Measurements from ENCODE around the gene SLC2A5. TPM values are rescaled to one million over a fixed set of nuclear protein-coding genes. Genes with fewer than 3 reads are reported as not detected.

SLC2A5 gene
- total and polyA plus RNA-seq, 2 of the 4 experiments (the other 2 are of a cell fraction), result 0.03 to 0.18 TPM

- Histone ChIP-seq H3K18ac (ENCODE audit: low read depth, low read length) (no peak overlapping the region), H3K27ac (ENCODE audit: insufficient read depth, low read length) (no peak overlapping the region), H4K5ac (ENCODE audit: low read depth, low read length) (no peak overlapping the region), H4K8ac (ENCODE audit: low read depth in 2 of 2, low read length in 2 of 2) (no peak overlapping the region), H4K91ac (ENCODE audit: insufficient read depth, low read depth, low read length) (no peak overlapping the region), H2AFZ (replicated peaks; ENCODE audit: low read length, poor library complexity) (no peak overlapping the region), H3K4me3 (ENCODE audit: insufficient read depth, low read depth, low read length) (no peak overlapping the region), H2BK120ac (ENCODE audit: low read depth, low read length) (no peak overlapping the region), H3K9me3 (ENCODE audit: control insufficient read depth, insufficient read depth, low read length) (peaks cover 9% of the 10 kb centered on the region), H3K14ac (replicated peaks; ENCODE audit: low read depth, low read length) (no peak overlapping the region), H3K23ac (ENCODE audit: low read depth, low read length) (no peak overlapping the region), H2AK9ac (replicated peaks; ENCODE audit: low read depth, low read length, poor library complexity) (no peak overlapping the region), H2BK20ac (ENCODE audit: low read depth, low read length) (no peak overlapping the region), H3K79me1 (ENCODE audit: low read depth in 1 of 2, low read length in 2 of 2) (no peaks in the 10 kb centered on the region), H2BK15ac (ENCODE audit: low read depth, low read length) (no peak overlapping the region), H3K9ac (ENCODE audit: low read depth, low read length) (no peak overlapping the region), H3K9me1 (ENCODE audit: insufficient read depth, low read length) (no peaks in the 10 kb centered on the region), H3K36me3 (ENCODE audit: control insufficient read depth, insufficient read depth, low read length) (no peaks in the 10 kb centered on the region), H3K27me3 (ENCODE audit: control insufficient read depth, insufficient read depth, low read length) (peaks cover 8% of the 10 kb centered on the region), H4K20me1 (ENCODE audit: insufficient read depth, low read length) (no peaks in the 10 kb centered on the region), H2AK5ac (ENCODE audit: low read depth, low read length) (no peak overlapping the region), H2BK5ac (ENCODE audit: low read depth, low read length, poor library complexity, severe bottlenecking) (no peak overlapping the region), H3K4me1 (ENCODE audit: control insufficient read depth, insufficient read depth, low read length) (peaks cover 9% of the 10 kb centered on the region; the same call in 1 of the 2 replicates), H3K4me2 (ENCODE audit: low read depth, low read length) (no peak overlapping the region), H3K4ac (ENCODE audit: low read depth, low read length) (no peak overlapping the region), H3K56ac (ENCODE audit: extremely low read depth, insufficient read depth, low read length) (no peak overlapping the region)
- WGBS, 2 experiments (ENCODE audit: extremely low coverage in 2 of 2, insufficient read length in 1 of 2), result no CpG with 5 or more reads among the region's 4 CpGs
- ChIA-PET POLR2A (ENCODE audit: unreplicated experiment) (no interaction called here), CTCF (no interaction called here)
- intact Hi-C loops (cut with micrococcal nuclease), result no loop called here
- in situ Hi-C loops (cut with MboI; ENCODE audit: low sequenced_read_pairs), result no loop called here
- no peak for ATAC-seq (ENCODE audit: low read depth)
- TF ChIP-seq RAD21 (IDR thresholded peaks at IDR 0.05; ENCODE audit: low read length), result no peak
- TF ChIP-seq NFE2L2 (IDR thresholded peaks at IDR 0.05; ENCODE audit: low read depth, low read length), result no peak
- TF ChIP-seq BHLHE40 (IDR thresholded peaks at IDR 0.05; ENCODE audit: low read depth, low read length), result no peak
- TF ChIP-seq MAFK (IDR thresholded peaks at IDR 0.05; ENCODE audit: low read depth, low read length), result no peak
- TF ChIP-seq RCOR1 (IDR thresholded peaks at IDR 0.05; ENCODE audit: insufficient replicate concordance, low read length), result no peak
- TF ChIP-seq SMC3 (IDR thresholded peaks at IDR 0.05; ENCODE audit: low read depth, low read length), result no peak
- no peak for TF ChIP-seq FOS (IDR thresholded peaks at IDR 0.05; ENCODE audit: low read depth, low read length)
- dilution Hi-C loops (cut with HindIII; ENCODE audit: low sequenced_read_pairs, unreplicated experiment), result no loop called here
- DNase-seq, result no peak
- no TSS peak for BruUV-seq (replicated peaks)
These were observed 42.1 kb downstream of the SLC2A5 start for GRCh38 chr1:9027307-9027706.
